ENCODE measurements around the gene GLB1L2.

Gene GLB1L2

DNA sequence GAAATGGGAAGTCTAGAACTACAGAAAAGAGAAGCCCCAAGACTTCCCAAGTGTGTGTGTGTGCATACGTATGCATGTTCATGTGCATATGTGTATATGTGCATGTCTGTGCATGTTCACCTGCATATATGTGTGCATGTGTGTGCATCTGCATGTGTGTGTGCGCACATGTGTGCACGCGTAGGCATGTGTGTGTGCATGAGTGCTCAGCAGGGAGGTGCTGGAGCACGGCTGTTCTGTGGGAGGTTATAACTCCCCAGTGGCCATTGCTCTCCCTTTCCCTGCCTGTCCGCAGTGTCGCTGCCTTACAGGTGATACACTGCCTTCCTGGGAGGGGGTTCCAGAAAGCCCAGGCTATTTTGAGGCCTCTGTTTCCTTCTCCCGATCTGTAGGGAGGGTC lies 50.5 kb downstream of the GLB1L2 start:
- Histone ChIP-seq H3K4me1 (ENCODE audit: insufficient read depth, low read length) (no peaks in the 10 kb centered on the region), H3K9ac (ENCODE audit: low read depth, low read length) (no peak overlapping the region), H3K36me3 (ENCODE audit: insufficient read depth, low read length) (peaks cover 34% of the 10 kb centered on the region), H3K27ac (ENCODE audit: low read depth, low read length) (no peak overlapping the region), H3K27me3 (ENCODE audit: insufficient read depth, low read length) (no peaks in the 10 kb centered on the region), H3K4me3 (ENCODE audit: low read length) (no peak overlapping the region), H3K9me3 (ENCODE audit: insufficient read depth, low read depth, low read length) (no peaks in the 10 kb centered on the region)
- 93% methylated on average over 8 of the region's 8 CpGs for WGBS

DNA sequence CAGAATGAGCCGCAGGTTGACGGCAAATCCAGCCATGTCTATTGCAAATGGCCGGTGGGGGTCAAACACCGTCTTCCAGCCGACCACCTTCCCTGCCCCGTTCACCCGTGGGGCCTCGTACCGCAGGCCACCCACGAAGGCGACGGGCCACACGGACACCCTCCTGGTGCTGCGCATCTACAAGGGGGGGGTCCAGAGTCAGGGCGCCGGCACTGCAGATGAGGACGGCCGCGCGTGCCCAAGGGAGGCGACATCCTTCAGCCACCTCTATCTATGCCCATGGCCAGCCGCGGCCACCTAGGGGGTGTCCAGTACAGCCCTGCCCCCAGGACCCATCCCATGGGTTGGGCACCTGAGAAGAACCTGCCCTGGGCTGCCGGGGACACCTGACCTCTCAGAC lies 51.0 kb downstream of the GLB1L2 start:
- no peaks in the 10 kb centered on the region for H3K4me1 ChIP-seq (ENCODE audit: insufficient read depth, low read length)
- WGBS = 97% methylated on average over 24 of the region's 24 CpGs
- no peak overlapping the region for H3K4me3 ChIP-seq (ENCODE audit: low read length)
- H3K36me3 ChIP-seq (ENCODE audit: insufficient read depth, low read length) = peaks cover 35% of the 10 kb centered on the region
- H3K9me3 ChIP-seq (ENCODE audit: insufficient read depth, low read depth, low read length) = no peaks in the 10 kb centered on the region
- no peaks in the 10 kb centered on the region for H3K27me3 ChIP-seq (ENCODE audit: insufficient read depth, low read length)
- H3K9ac ChIP-seq (ENCODE audit: low read depth, low read length) = no peak overlapping the region
- H3K27ac ChIP-seq (ENCODE audit: low read depth, low read length) = no peak overlapping the region

DNA sequence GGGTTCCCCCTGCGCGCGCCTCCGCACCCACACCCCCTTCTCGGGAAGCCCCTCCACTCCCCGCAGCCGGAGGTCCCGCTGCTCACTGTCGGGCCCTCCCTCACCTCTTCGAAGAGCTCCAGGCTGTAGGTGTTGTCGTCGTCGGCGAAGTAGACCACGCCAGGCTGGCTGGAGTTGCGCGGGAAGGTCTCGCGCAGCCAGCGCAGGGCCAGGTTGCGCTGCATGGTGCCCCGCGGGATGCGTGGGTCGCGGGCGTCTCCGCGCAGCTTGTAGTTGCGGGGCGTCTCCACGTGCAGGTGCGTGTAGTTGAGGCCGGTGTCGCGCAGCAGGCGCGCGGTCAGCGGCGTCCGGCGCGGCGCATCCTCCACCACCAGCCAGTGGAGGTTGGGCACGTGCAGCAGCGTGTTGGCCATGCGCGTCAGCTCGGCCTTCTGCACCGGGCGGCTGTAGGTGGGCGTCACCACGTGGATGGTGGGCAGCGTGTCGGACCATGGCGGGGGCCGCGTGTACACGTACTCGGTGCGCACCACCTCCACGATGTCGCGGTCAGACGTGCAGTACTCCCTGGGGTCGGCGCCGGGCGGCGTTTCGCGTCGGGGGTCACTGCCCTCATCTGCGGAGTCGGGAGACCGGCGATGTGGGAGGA lies 51.9 kb downstream of the GLB1L2 start:
- Histone ChIP-seq H3K9ac (ENCODE audit: low read depth, low read length) (no peak overlapping the region), H3K27ac (ENCODE audit: low read depth, low read length) (no peak overlapping the region), H3K9me3 (ENCODE audit: insufficient read depth, low read depth, low read length) (no peaks in the 10 kb centered on the region), H3K27me3 (ENCODE audit: insufficient read depth, low read length) (no peaks in the 10 kb centered on the region), H3K4me3 (ENCODE audit: low read length) (no peak overlapping the region), H3K36me3 (ENCODE audit: insufficient read depth, low read length) (peaks cover 33% of the 10 kb centered on the region), H3K4me1 (ENCODE audit: insufficient read depth, low read length) (no peaks in the 10 kb centered on the region)
- WGBS = 96% methylated on average over 78 of the region's 78 CpGs

DNA sequence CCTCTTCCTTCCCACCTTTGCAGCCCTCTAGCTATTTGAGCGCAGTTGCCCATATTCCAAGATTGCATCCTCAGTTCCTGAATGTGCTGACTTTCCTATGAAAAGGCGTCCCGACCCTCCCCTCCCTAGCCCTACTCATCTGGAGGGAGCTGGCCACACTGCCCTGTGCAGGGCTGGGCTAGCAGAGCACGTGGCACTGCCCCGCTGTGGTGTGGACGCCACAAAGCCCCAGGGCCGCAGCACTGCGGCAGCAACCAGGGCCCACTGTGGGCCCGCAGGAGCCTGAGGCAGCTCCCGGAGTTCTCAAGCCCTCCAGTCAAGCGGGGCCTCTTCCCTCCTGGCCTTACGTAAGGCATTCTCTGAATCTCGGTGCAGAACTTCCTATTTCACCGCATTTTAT lies 52.6 kb downstream of the GLB1L2 start:
- Histone ChIP-seq H3K4me1 (ENCODE audit: insufficient read depth, low read length) (no peaks in the 10 kb centered on the region), H3K36me3 (ENCODE audit: insufficient read depth, low read length) (peaks cover 33% of the 10 kb centered on the region), H3K27me3 (ENCODE audit: insufficient read depth, low read length) (no peaks in the 10 kb centered on the region), H3K9me3 (ENCODE audit: insufficient read depth, low read depth, low read length) (no peaks in the 10 kb centered on the region), H3K9ac (ENCODE audit: low read depth, low read length) (no peak overlapping the region), H3K27ac (ENCODE audit: low read depth, low read length) (no peak overlapping the region), H3K4me3 (ENCODE audit: low read length) (no peak overlapping the region)
- 95% methylated on average over 14 of the region's 14 CpGs for WGBS

DNA sequence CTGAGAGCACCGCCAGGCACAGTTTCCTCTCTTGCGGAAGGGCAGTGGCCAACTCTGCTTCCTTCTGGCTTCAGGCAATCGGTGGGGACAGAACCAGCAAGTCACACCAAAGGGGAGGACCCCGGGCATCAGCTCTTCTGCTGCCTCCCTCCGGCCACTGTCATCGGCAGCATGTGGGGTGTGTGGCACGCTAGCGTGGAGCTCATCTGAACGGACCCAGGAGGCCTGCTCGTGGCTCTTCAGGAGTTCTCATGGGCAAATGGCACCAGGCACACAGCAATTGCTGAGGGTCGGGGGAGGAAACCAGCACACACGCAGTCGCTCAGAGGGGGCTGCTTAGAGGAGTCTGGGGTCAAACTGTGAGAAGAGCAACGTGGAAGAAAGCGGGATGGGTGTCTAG lies 53.4 kb downstream of the GLB1L2 start:
- no peak overlapping the region for H3K27ac ChIP-seq (ENCODE audit: low read depth, low read length)
- H3K36me3 ChIP-seq (ENCODE audit: insufficient read depth, low read length) = peaks cover 32% of the 10 kb centered on the region
- 96% methylated on average over 15 of the region's 15 CpGs for WGBS
- H3K9ac ChIP-seq (ENCODE audit: low read depth, low read length) = no peak overlapping the region
- H3K4me3 ChIP-seq (ENCODE audit: low read length) = no peak overlapping the region
- no peaks in the 10 kb centered on the region for H3K27me3 ChIP-seq (ENCODE audit: insufficient read depth, low read length)
- no peaks in the 10 kb centered on the region for H3K9me3 ChIP-seq (ENCODE audit: insufficient read depth, low read depth, low read length)
- H3K4me1 ChIP-seq (ENCODE audit: insufficient read depth, low read length) = no peaks in the 10 kb centered on the region

DNA sequence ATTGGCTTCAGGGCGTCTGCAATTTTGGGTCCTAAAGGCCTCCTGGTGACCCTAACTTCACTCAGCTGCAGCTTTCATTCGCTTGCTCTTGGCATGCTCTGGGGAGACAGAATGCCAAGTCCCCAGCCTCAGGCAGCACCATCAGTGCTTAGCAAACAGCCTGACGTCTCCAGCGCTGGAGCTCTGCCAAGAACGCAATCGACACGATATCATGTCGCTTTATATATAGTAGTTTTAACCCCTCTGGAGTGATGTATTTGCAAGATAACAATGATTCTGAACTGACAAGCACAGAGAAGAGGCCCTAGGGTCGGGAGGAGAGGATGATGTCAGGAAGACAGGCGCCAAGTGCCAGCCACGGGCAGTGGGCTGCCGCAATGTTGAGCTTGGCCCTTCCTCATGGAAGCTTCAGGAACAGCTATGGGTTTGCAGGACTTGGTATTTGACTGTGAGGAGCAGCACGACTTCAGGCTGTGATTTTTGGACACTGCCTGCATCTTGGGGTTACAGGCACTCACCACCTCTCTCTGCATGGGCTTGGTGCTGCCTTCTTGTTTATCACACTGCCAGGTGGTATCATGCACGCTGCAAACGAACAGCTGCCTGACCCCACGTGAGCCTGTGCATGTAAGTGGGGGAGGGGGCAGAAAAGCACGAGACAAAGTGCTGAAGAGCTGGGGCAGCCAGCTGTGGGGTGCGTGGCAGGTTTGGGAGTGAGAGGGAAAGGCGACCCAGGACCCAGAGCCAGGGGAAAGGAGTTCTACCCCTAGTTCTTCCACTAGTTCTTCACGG lies 54.2 kb downstream of the GLB1L2 start:
- no peak overlapping the region for H3K27ac ChIP-seq (ENCODE audit: low read depth, low read length)
- H3K4me1 ChIP-seq (ENCODE audit: insufficient read depth, low read length) = no peaks in the 10 kb centered on the region
- H3K27me3 ChIP-seq (ENCODE audit: insufficient read depth, low read length) = no peaks in the 10 kb centered on the region
- WGBS = 88% methylated on average over 19 of the region's 20 CpGs
- H3K9ac ChIP-seq (ENCODE audit: low read depth, low read length) = no peak overlapping the region
- no peaks in the 10 kb centered on the region for H3K9me3 ChIP-seq (ENCODE audit: insufficient read depth, low read depth, low read length)
- H3K4me3 ChIP-seq (ENCODE audit: low read length) = no peak overlapping the region
- H3K36me3 ChIP-seq (ENCODE audit: insufficient read depth, low read length) = peaks cover 25% of the 10 kb centered on the region

DNA sequence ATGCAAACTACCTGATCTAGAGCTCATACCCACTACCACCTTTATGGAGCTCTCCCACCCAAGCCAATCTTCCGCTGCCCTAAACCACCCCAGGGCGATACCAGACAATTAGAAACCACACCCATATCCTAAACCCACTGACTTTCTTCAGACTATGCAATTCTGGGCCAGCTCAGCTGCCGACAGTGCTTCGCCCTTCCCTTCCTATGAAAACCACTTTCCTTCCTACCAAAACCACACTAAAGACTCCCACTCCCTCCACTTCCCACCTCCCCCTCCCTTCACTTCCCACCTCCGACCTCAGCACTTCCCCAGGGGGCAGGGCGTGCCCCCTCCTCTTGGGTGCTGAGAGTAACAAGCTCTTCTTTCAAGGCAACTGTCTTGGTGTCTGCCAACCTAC lies 55.2 kb downstream of the GLB1L2 start:
- Histone ChIP-seq H3K4me3 (ENCODE audit: low read length) (no peak overlapping the region), H3K4me1 (ENCODE audit: insufficient read depth, low read length) (no peaks in the 10 kb centered on the region), H3K36me3 (ENCODE audit: insufficient read depth, low read length) (peaks cover 17% of the 10 kb centered on the region), H3K27ac (ENCODE audit: low read depth, low read length) (no peak overlapping the region), H3K9me3 (ENCODE audit: insufficient read depth, low read depth, low read length) (no peaks in the 10 kb centered on the region), H3K9ac (ENCODE audit: low read depth, low read length) (no peak overlapping the region), H3K27me3 (ENCODE audit: insufficient read depth, low read length) (no peaks in the 10 kb centered on the region)
- 87% methylated on average over 6 of the region's 6 CpGs for WGBS

DNA sequence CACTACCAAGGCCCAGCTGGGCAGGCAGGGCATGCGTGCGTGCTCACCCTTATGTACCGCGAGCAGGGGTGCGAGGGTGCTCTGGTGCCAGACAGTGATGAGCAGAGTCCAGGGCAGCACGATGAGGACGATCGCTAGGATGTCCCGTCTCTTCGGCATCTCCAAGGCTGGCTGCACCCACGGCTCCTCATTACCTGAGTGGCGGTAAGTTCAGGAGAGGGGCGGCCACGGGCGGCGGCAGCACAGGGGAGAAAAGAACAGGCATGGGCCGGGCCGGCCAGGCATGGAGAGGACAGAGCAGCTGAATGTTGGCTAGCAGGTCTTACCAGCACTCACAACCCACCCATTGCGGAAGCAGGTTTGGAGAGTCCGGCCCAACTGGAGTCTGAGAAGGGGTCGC lies 55.7 kb downstream of the GLB1L2 start:
- Histone ChIP-seq H3K9me3 (ENCODE audit: insufficient read depth, low read depth, low read length) (no peaks in the 10 kb centered on the region), H3K27me3 (ENCODE audit: insufficient read depth, low read length) (no peaks in the 10 kb centered on the region), H3K27ac (ENCODE audit: low read depth, low read length) (no peak overlapping the region), H3K4me3 (ENCODE audit: low read length) (no peak overlapping the region), H3K9ac (ENCODE audit: low read depth, low read length) (no peak overlapping the region), H3K36me3 (ENCODE audit: insufficient read depth, low read length) (peaks cover 12% of the 10 kb centered on the region; the same call in 1 of the 2 replicates), H3K4me1 (ENCODE audit: insufficient read depth, low read length) (no peaks in the 10 kb centered on the region)
- 95% methylated on average over 21 of the region's 21 CpGs for WGBS

GRCh38 chr11:134388590-134388989 lies 56.8 kb downstream of the GLB1L2 start:
- Histone ChIP-seq H3K4me3 (ENCODE audit: low read length) (no peak overlapping the region), H3K4me1 (ENCODE audit: insufficient read depth, low read length) (no peaks in the 10 kb centered on the region), H3K9ac (ENCODE audit: low read depth, low read length) (no peak overlapping the region), H3K27ac (ENCODE audit: low read depth, low read length) (no peak overlapping the region), H3K36me3 (ENCODE audit: insufficient read depth, low read length) (peaks cover 17% of the 10 kb centered on the region; the same call in 1 of the 2 replicates), H3K27me3 (ENCODE audit: insufficient read depth, low read length) (no peaks in the 10 kb centered on the region), H3K9me3 (ENCODE audit: insufficient read depth, low read depth, low read length) (no peaks in the 10 kb centered on the region)
- 92% methylated on average over 4 of the region's 4 CpGs for WGBS

DNA sequence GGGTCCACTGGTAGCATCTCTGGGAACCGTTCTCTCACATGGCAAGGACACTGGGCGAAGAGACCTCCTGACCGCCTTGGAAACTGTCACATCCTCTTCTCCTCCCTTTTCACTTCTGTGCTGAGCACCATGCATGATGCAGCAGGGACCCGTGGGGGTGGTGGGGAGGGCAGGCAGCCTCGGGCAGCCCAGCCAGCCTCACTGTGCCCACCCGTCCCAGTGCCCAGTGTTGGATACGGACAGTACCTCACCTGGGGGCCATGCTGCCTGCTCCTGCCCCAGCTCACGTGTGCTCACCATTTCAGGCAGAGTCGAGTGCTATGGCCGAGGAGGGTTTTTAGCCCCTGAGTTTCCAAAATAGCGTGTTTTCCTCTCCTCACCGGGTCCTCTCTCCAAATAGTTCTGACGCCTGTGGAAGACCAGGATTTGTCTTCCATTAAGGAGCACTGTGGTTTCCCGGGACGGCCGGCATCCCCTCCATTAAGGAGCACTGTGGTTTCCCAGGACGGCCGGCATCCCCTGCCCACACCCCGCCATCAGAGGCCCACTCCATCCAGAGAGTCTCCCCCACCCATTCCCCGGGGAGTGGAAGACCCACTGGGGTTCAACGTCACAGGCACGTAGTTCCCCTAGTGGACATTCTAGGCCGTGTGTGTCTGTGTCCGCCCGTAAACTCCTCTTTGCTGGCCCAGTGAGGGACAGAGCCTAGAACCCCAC lies 57.8 kb downstream of the GLB1L2 start:
- Histone ChIP-seq H3K27ac (ENCODE audit: low read depth, low read length) (no peak overlapping the region), H3K9me3 (ENCODE audit: insufficient read depth, low read depth, low read length) (no peaks in the 10 kb centered on the region), H3K27me3 (ENCODE audit: insufficient read depth, low read length) (no peaks in the 10 kb centered on the region), H3K36me3 (ENCODE audit: insufficient read depth, low read length) (peaks cover 17% of the 10 kb centered on the region; the same call in 1 of the 2 replicates), H3K4me1 (ENCODE audit: insufficient read depth, low read length) (no peaks in the 10 kb centered on the region), H3K4me3 (ENCODE audit: low read length) (no peak overlapping the region), H3K9ac (ENCODE audit: low read depth, low read length) (no peak overlapping the region)
- WGBS = 95% methylated on average over 25 of the region's 25 CpGs
